Large intestine (tissue), 1 donor: ENCODE results near the gene OR52N4. TPM values are rescaled to one million over a fixed set of nuclear protein-coding genes. Genes with fewer than 3 reads are reported as not detected.

ENCODE experiments used
- polyA plus RNA-seq: library from polyadenylated mRNA; unstranded; fragments of 120-200 nt; gene quantifications from one replicate; pipeline ENCODE4 v1.2.1, GENCODE V29; 2013

OR52N4 gene
- polyA plus RNA-seq, 1 donor: 0.04 TPM

Other genes with a start within 250 kb of the OR52N4 start
- gene UBQLN3, start 244.3 kb upstream of the OR52N4 start, polyA plus RNA-seq: not detected
- gene UBQLNL, start 237.5 kb upstream of the OR52N4 start, polyA plus RNA-seq: 0.70 TPM
- gene OR52H1, start 205.7 kb upstream of the OR52N4 start, polyA plus RNA-seq: not detected
- not detected for gene OR52B6, start 173.4 kb upstream of the OR52N4 start, polyA plus RNA-seq
- 2.6 TPM for gene TRIM6, start 157.6 kb upstream of the OR52N4 start, polyA plus RNA-seq
- 11.6 TPM for gene TRIM34, start 129.2 kb upstream of the OR52N4 start, polyA plus RNA-seq
- gene TRIM5, start 69.2 kb upstream of the OR52N4 start, polyA plus RNA-seq: 23.9 TPM
- gene TRIM22, start 64.5 kb upstream of the OR52N4 start, polyA plus RNA-seq: 15.2 TPM
- not detected for gene OR56B1, start 17.8 kb upstream of the OR52N4 start, polyA plus RNA-seq
- gene OR52N5, start 29.1 kb downstream of the OR52N4 start, polyA plus RNA-seq: not detected
- not detected for gene OR52N1, start 37.0 kb downstream of the OR52N4 start, polyA plus RNA-seq
- not detected for gene OR52N2, start 54.7 kb downstream of the OR52N4 start, polyA plus RNA-seq
- not detected for gene OR52E6, start 87.7 kb downstream of the OR52N4 start, polyA plus RNA-seq
- not detected for gene OR52E8, start 103.4 kb downstream of the OR52N4 start, polyA plus RNA-seq
- gene OR52E4, start 126.4 kb downstream of the OR52N4 start, polyA plus RNA-seq: not detected
- gene OR52E5, start 139.0 kb downstream of the OR52N4 start, polyA plus RNA-seq: not detected
- gene OR56A3, start 188.0 kb downstream of the OR52N4 start, polyA plus RNA-seq: not detected
- gene OR56A5, start 214.3 kb downstream of the OR52N4 start, polyA plus RNA-seq: not detected
- gene OR52L1, start 232.7 kb downstream of the OR52N4 start, polyA plus RNA-seq: not detected